KMS-11 (cell line): Measurements from ENCODE around the gene MARK1.

Source experiments
- H2AFZ ChIP-seq: fragments of 200-600 bp; sonication (generic); 2 replicates; pipeline ENCODE4 v1.6.1; 2016; ENCODE audit warnings: antibody characterized with exemption, mixed run types, low read depth
- H3K27ac ChIP-seq: fragments of 200-600 bp; sonication (generic); 2 replicates; pipeline ENCODE4 v1.6.1; 2016; ENCODE audit warnings: mild to moderate bottlenecking, mixed run types
- H3K27me3 ChIP-seq: fragments of 200-600 bp; sonication (generic); 2 replicates; pipeline ENCODE4 v1.6.1; 2017; ENCODE audit warnings: mild to moderate bottlenecking, low read depth, mixed run types, moderate library complexity; ENCODE audit not compliant: insufficient read depth
- H3K36me3 ChIP-seq: fragments of 200-600 bp; sonication (generic); 2 replicates; pipeline ENCODE4 v1.6.1; 2017; ENCODE audit warnings: mild to moderate bottlenecking, mixed run types; ENCODE audit not compliant: insufficient read depth
- H3K4me1 ChIP-seq: fragments of 200-600 bp; sonication (generic); 2 replicates; pipeline ENCODE4 v1.6.1; 2016; ENCODE audit warnings: mild to moderate bottlenecking, low read depth, mixed run types; ENCODE audit not compliant: poor library complexity, severe bottlenecking
- H3K4me2 ChIP-seq: fragments of 200-600 bp; sonication (generic); 2 replicates; pipeline ENCODE4 v1.7.0; 2016; ENCODE audit warnings: mild to moderate bottlenecking, mixed run types
- H3K4me3 ChIP-seq: fragments of 200-600 bp; sonication (generic); IDR thresholded peaks from 2 replicates; pipeline ENCODE4 v1.6.1; 2017; ENCODE audit warnings: low read depth, low read length, mixed read lengths; ENCODE audit not compliant: insufficient read depth
- H3K79me2 ChIP-seq: fragments of 200-600 bp; sonication (generic); 2 replicates; pipeline ENCODE4 v1.6.1; 2016; ENCODE audit warnings: low read depth, mixed run types; ENCODE audit not compliant: insufficient read depth
- H3K9ac ChIP-seq: fragments of 200-600 bp; sonication (generic); 2 replicates; pipeline ENCODE4 v1.6.1; 2016; ENCODE audit warnings: mild to moderate bottlenecking, mixed run types
- H4K20me1 ChIP-seq: fragments of 200-600 bp; sonication (generic); 2 replicates; pipeline ENCODE4 v1.6.1; 2016; ENCODE audit warnings: mild to moderate bottlenecking, mixed run types; ENCODE audit not compliant: insufficient read depth
- CTCF ChIP-seq: fragments of 200-600 bp; sonication (generic); conservative IDR thresholded peaks from 2 replicates; pipeline ENCODE4 v1.6.1; 2017; ENCODE audit warnings: low read depth, mild to moderate bottlenecking, antibody characterized with exemption, low read length, moderate library complexity, mixed read lengths

MARK1 gene

GRCh38 chr1:220655509-220655908 lies 127.6 kb downstream of the MARK1 start:
- Histone ChIP-seq H3K27me3 (no peaks in the 10 kb centered on the region), H3K4me3 (no peak overlapping the region), H3K4me2 (no peak overlapping the region), H3K4me1 (no peaks in the 10 kb centered on the region), H3K9ac (no peak overlapping the region), H3K36me3 (no peaks in the 10 kb centered on the region; the same call in 1 of the 2 replicates), H3K27ac (no peak overlapping the region), H2AFZ (no peak overlapping the region), H4K20me1 (no peaks in the 10 kb centered on the region), H3K79me2 (no peaks in the 10 kb centered on the region)
- TF ChIP-seq CTCF, result no peak

DNA sequence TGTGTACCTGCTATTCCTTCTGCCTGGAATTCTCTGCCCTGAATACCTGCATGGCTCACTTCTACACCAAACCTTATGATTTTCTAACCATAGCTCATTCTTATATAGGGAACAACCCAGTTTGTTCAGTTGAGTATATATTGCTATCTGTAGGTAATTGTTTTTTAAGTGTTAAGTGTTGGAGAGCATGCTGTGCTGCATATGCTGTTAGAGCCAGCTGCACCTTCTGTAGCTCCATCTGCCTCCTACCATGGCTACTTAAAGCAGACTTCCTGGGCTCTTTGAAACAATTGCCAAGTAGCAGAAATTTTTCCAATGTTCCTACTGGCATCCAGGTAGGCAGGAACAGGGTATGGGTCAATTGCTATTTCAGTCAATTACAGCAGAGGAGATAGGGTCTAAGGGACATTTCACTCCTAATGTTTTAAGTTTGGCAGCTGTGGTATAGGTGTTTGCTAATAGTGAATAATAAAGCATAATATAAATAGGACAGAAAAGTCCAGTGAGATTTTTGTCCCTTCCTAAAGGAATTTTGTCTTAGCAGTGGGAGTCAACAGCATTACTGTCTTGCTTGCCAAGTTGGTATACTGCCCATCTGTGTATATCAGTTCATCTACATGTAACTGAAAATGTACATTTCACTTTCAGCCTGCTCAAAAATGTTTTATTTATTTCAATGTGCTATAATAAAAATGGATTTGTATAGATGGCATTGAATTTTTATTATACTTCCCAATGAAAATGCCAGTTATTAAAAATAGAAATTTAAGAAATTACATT lies 128.2 kb downstream of the MARK1 start:
- Histone ChIP-seq H2AFZ (no peak overlapping the region), H3K9ac (no peak overlapping the region), H3K79me2 (no peaks in the 10 kb centered on the region), H3K27ac (no peak overlapping the region), H3K4me3 (no peak overlapping the region), H3K4me2 (no peak overlapping the region), H3K36me3 (no peaks in the 10 kb centered on the region; the same call in 1 of the 2 replicates), H3K4me1 (no peaks in the 10 kb centered on the region), H4K20me1 (no peaks in the 10 kb centered on the region), H3K27me3 (no peaks in the 10 kb centered on the region)
- no peak for TF ChIP-seq CTCF

DNA sequence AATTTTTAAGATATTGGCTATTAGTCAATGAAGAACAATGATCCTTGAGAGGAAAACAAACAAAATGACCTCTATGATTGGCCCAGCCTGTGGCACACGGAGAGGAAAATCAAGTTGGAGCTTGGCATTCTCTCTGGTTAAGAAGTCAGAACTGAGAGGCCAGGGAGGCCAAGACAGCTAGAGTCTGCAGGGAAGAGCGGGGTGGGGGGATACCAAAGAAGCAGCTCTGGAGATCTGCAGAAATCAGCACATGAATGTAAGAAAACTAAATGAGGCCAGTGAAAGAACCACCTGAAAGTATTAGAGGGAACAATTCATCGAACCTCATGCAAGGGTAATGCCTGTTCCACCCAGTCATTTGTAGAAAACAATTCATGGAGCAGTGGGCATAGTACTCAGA lies 138.4 kb downstream of the MARK1 start:
- no peak for TF ChIP-seq CTCF
- Histone ChIP-seq H3K4me1 (no peaks in the 10 kb centered on the region), H3K4me3 (no peak overlapping the region), H3K36me3 (no peaks in the 10 kb centered on the region), H3K27me3 (no peaks in the 10 kb centered on the region), H3K27ac (no peak overlapping the region), H3K4me2 (no peak overlapping the region), H4K20me1 (no peaks in the 10 kb centered on the region), H3K79me2 (no peaks in the 10 kb centered on the region), H2AFZ (no peak overlapping the region), H3K9ac (no peak overlapping the region)

DNA sequence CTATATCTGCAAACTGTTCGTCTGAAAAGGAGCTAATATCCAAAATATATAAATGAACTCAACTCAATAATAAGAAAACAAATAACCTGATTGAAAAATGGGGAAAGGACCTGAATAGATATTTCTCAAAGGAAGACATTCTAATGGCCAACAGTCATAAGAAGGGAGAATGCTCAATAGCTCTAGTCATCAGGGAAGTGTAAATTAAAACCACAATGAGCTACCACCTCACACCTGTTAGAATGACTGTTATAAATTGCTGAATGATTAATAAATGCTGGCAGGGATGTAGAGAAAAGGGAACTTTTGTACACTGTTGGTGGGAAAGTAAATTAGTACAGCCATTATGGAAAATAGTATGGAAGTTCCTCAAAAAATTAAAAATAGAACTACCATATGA lies 141.1 kb downstream of the MARK1 start:
- Histone ChIP-seq H3K79me2 (no peaks in the 10 kb centered on the region), H3K4me1 (no peaks in the 10 kb centered on the region), H3K27ac (no peak overlapping the region), H2AFZ (no peak overlapping the region), H3K9ac (no peak overlapping the region), H3K27me3 (no peaks in the 10 kb centered on the region), H4K20me1 (no peaks in the 10 kb centered on the region), H3K4me2 (no peak overlapping the region), H3K36me3 (no peaks in the 10 kb centered on the region), H3K4me3 (no peak overlapping the region)
- no peak for TF ChIP-seq CTCF
